ENCODE results near the gene PDE6C. TPM values are rescaled to one million over a fixed set of nuclear protein-coding genes. Genes with fewer than 3 reads are reported as not detected.
A peak's percentile ranks its signal among the peaks of the same experiment; 100 is the strongest.

The PDE6C gene
- total RNA-seq, 1 experiment from 2014 or later = not detected

GRCh38 chr10:93601146-93601773, 11.1 kb upstream of the PDE6C start, which contains the start of gene RBP4:
Gene RBP4 (minus strand): TSS chr10:93601235. CDS start chr10:93601028, 207 bp downstream.
- intact Hi-C loops (cut with micrococcal nuclease; ENCODE audit: unreplicated experiment) = no loop called here
- Mint-ChIP-seq H3K27ac (ENCODE audit: unreplicated experiment) (no peak within 1 kb of the TSS), H3K36me3 (ENCODE audit: insufficient read depth, unreplicated experiment) (peaks cover 6% of the 10 kb centered on the region), H3K9me3 (ENCODE audit: low read depth, unreplicated experiment) (no peaks in the 10 kb centered on the region), H3K27me3 (ENCODE audit: unreplicated experiment) (peaks cover 15% of the 10 kb centered on the region), H3K4me1 (ENCODE audit: low read depth, unreplicated experiment) (peaks cover 8% of the 10 kb centered on the region), H3K4me3 (ENCODE audit: low read depth, unreplicated experiment) (peak within 1 kb of the TSS; percentile 56)
- CTCF ChIA-PET = interaction anchor here (0.6 kb wide), 1 partner anchor 73 kb away, joined by 5 read pairs; no protein-coding TSS in a partner anchor
- TF ChIP-seq CTCF (IDR thresholded peaks at IDR 0.05; ENCODE audit: unreplicated experiment) = no peak
- DNase-seq = peak; percentile 35
- no TSS peak for BruUV-seq (replicated peaks)

- peaks cover 6% of the 10 kb centered on the region for H3K36me3 Mint-ChIP-seq (ENCODE audit: insufficient read depth, unreplicated experiment)
- no peak for DNase-seq
- H3K9me3 Mint-ChIP-seq (ENCODE audit: low read depth, unreplicated experiment) = no peaks in the 10 kb centered on the region
- CTCF ChIA-PET = no interaction called here
- intact Hi-C loops (cut with micrococcal nuclease; ENCODE audit: unreplicated experiment) = no loop called here
- no peak overlapping the region for H3K27ac Mint-ChIP-seq (ENCODE audit: unreplicated experiment)
- peaks cover 8% of the 10 kb centered on the region for H3K4me1 Mint-ChIP-seq (ENCODE audit: low read depth, unreplicated experiment)
- no TSS peak for BruUV-seq (replicated peaks)
- H3K4me3 Mint-ChIP-seq (ENCODE audit: low read depth, unreplicated experiment) = peak overlapping the region; percentile 56
- TF ChIP-seq CTCF (IDR thresholded peaks at IDR 0.05; ENCODE audit: unreplicated experiment) = no peak
- H3K27me3 Mint-ChIP-seq (ENCODE audit: unreplicated experiment) = peaks cover 15% of the 10 kb centered on the region
Observed at GRCh38 chr10:93601774-93602162, 10.6 kb upstream of the PDE6C start.

GRCh38 chr10:93603023-93603422, 9.3 kb upstream of the PDE6C start:
- DNase-seq = no peak
- CTCF ChIA-PET = no interaction called here
- BruUV-seq (replicated peaks) = no TSS peak
- H3K9me3 Mint-ChIP-seq (ENCODE audit: low read depth, unreplicated experiment) = no peaks in the 10 kb centered on the region
- intact Hi-C loops (cut with micrococcal nuclease; ENCODE audit: unreplicated experiment) = no loop called here
- TF ChIP-seq CTCF (IDR thresholded peaks at IDR 0.05; ENCODE audit: unreplicated experiment) = no peak
- no peak overlapping the region for H3K27ac Mint-ChIP-seq (ENCODE audit: unreplicated experiment)
- peaks cover 8% of the 10 kb centered on the region for H3K4me1 Mint-ChIP-seq (ENCODE audit: low read depth, unreplicated experiment)
- peaks cover 15% of the 10 kb centered on the region for H3K27me3 Mint-ChIP-seq (ENCODE audit: unreplicated experiment)
- no peak overlapping the region for H3K4me3 Mint-ChIP-seq (ENCODE audit: low read depth, unreplicated experiment)
- peaks cover 6% of the 10 kb centered on the region for H3K36me3 Mint-ChIP-seq (ENCODE audit: insufficient read depth, unreplicated experiment)

- CTCF ChIA-PET = interaction anchor here (1.2 kb wide), 1 partner anchor 107 kb away, joined by 4 read pairs; the partner anchor contains the start of gene CEP55
- H3K4me1 Mint-ChIP-seq (ENCODE audit: low read depth, unreplicated experiment) = peaks cover 8% of the 10 kb centered on the region
- H3K9me3 Mint-ChIP-seq (ENCODE audit: low read depth, unreplicated experiment) = no peaks in the 10 kb centered on the region
- DNase-seq = no peak
- H3K27ac Mint-ChIP-seq (ENCODE audit: unreplicated experiment) = no peak overlapping the region
- no TSS peak for BruUV-seq (replicated peaks)
- peaks cover 24% of the 10 kb centered on the region for H3K27me3 Mint-ChIP-seq (ENCODE audit: unreplicated experiment)
- H3K4me3 Mint-ChIP-seq (ENCODE audit: low read depth, unreplicated experiment) = no peak overlapping the region
- TF ChIP-seq CTCF (IDR thresholded peaks at IDR 0.05; ENCODE audit: unreplicated experiment) = no peak
- intact Hi-C loops (cut with micrococcal nuclease; ENCODE audit: unreplicated experiment) = no loop called here
- peaks cover 6% of the 10 kb centered on the region for H3K36me3 Mint-ChIP-seq (ENCODE audit: insufficient read depth, unreplicated experiment)
Observed at GRCh38 chr10:93604146-93604545, 8.2 kb upstream of the PDE6C start.

Measured in Calu3 (cell line).